Activated T-helper 9 cell treated with anti-CD3 and anti-CD28 coated beads, Interleukin-2, amount 50 U/mL, for 16 hours (primary cell): ENCODE results near the gene MISFA.
A peak's percentile ranks its signal among the peaks of the same experiment; 100 is the strongest.
"Not testable (repeated sequence)": the region's sequence is repeated elsewhere in the genome, so short reads cannot be mapped to it uniquely, and the experiment has no call there.

Source experiments
- DNase-seq: peaks from one replicate; pipeline ENCODE4 v3.0.0-alpha.2; 2020; ENCODE audit warnings: low read depth

The MISFA gene

GRCh38 chr11:18617688-18618341, 18.2 kb downstream of the MISFA start:
- DNase-seq: peak; percentile 4

GRCh38 chr11:18618342-18619025, 18.9 kb downstream of the MISFA start:
- DNase-seq: no peak

DNA sequence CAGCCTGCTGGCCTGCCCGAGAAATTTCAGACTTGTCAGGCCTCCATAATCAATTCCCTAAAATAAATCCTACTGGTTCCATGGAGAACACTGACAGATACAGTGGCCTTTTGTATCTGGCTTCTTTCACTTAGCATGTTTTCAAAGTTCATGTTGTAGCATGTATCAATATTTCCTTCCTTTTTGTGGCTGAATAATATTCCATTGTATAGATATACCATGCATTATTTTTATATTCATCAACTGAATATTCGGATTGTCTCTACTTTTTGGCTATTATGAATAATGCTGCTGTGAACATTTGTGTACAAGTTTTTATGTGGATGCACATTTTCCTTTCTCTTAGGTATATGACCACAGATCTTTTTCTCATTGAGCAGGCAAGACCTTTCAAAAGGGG, 24.1 kb downstream of the MISFA start:
- DNase-seq: no peak

DNA sequence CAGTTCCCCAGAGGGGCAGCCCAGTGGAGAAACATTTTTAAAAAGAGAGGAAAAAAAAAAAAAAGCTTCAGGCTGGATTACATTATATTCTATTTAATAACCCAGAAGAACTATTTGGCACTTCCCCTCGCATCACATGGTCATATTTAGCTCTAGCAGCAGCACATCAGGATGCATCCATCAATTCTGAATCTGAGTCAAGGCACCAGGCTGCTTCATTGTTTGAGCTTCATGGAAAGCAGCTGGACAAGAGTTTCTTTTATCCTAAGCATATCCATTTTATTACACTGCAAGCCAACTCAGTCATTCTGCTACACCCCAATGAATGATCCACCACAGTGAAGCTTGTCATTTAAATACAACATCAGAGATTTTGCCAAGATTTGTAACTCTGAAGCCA, 24.6 kb downstream of the MISFA start:
- DNase-seq: no peak

DNA sequence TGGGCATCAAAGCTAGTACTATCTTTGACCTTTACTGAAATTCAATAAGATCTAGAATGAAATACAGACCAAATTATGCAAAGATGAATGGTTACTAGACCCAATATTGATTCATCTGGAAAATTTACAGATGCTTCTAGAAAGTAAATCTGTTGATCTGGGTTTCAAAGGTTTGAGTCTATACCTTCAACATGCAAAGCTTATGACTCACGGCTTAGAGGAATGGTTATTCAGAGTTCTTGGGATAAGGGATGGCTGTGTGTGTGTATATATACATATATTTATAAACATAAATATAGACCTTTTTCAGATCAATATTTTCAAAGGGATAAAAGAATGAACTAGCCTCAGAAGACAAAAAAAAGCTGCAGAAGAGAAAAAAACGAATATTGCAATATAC, 33.3 kb downstream of the MISFA start:
- DNase-seq: no peak

- peak; percentile 12 for DNase-seq
Measured at GRCh38 chr11:18633256-18634139, 33.9 kb downstream of the MISFA start.

DNA sequence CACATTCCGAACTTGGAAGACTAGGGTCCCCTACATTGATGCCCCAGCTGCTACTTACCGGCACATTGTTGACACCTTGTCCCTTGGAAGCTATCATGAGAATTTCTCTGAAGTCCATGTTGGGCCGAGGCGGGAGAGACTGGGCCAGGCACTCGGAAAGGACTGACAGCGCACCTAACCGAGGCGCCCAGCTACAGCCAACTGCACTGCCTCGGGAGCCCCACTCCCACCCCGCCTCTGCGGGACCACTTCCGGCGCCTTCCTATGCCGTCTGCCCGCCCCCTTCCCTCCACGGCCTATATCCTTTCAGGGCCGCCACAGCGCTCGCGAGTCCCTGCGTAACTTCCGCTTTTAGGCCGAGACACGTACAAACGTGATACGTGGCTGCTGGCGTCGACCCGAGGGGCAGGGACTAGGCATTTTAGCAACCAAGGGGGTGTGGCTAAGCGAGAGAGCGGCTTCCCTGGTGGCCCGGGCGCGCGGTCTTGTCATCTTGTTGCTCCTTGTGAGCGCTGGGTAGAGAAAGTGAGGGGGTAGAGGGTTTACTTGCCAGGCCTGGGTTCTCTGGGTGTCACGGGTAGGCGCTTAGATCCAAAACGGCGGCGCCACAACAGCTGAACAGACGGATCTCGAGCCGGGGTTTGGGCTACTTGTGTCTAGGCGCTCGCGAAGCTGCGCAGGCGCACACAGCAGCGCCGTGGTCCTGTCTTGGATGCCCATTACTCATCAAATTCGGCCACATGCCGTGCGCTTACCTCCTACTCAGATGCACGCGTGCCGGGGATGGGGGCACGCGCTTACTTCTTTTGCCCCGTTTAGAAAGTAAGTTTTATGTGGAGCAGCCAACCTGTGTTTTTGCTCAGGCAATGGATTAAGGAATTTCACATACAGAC, 34.8 kb downstream of the MISFA start, which contains the start of gene SPTY2D1:
Gene SPTY2D1 (minus strand): TSS at position 203 of the 893 bp plus-strand sequence. CDS start 85 bp downstream, at position 118.
- peak; percentile 96 for DNase-seq

GRCh38 chr11:18641677-18642076, 42.1 kb downstream of the MISFA start:
- no peak for DNase-seq

DNA sequence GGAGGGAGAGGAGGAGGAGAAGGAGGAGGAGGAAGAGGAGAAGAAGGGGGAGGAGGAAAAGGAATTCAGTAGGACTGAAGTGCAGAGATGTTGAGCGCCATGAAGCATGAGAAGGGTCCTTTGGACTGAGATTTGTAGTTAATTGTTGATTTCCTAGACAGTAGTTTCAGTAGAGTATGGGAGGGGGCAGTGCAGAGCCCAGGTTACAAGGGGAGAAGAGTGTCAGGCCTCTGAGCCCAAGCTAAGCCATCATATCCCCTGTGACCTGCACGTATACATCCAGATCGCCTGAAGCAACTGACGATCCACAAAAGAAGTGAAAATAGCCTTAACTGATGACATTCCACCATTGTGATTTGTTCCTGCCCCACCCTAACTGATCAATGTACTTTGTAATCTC, 43.4 kb downstream of the MISFA start:
- not testable (repeated sequence) for DNase-seq

GRCh38 chr11:18650353-18650752, 50.8 kb downstream of the MISFA start:
- no peak for DNase-seq

- DNase-seq: no peak
Measured at GRCh38 chr11:18650859-18651557, 51.4 kb downstream of the MISFA start.
